HG02870 (cell line): ENCODE results near the gene RAD51D.
"Not testable (repeated sequence)": the region's sequence is repeated elsewhere in the genome, so short reads cannot be mapped to it uniquely, and the experiment has no call there.

Experiments
- ATAC-seq: cut with Tn5 transposase; IDR thresholded peaks from one replicate; pipeline ENCODE4 v1.9.1; 2021; ENCODE audit warnings: mild to moderate bottlenecking, moderate library complexity; ENCODE audit not compliant: unreplicated experiment

Gene RAD51D

DNA sequence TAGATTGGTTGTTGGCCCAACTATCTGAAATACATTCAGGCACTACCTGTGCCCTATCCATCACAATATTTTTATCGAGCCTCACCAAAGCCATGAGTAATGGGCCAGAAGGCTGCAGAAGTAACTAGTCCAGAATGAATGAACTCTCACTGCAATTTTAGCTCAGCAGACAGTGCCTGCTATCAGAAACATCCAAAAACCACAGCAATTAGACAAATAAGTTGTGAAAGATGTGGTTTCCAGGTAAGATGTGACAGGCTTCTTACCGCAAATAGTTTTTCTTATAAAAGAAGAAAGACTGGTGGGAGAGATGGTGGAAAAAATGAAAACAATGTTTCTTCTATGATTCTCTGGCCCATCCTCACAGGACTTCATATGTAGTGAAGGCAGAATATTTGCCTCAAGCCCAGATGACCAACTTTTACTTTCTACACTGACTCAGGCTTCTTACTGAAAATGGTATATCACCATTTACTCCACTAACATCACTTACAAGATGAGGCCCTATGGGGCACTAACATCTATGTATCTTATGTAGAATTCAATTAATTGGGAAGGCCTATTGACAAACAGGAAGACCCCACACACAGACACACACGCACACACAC lies 46.4 kb downstream of the RAD51D start:
- no peak for ATAC-seq

GRCh38 chr17:35069311-35069710 lies 50.3 kb downstream of the RAD51D start:
- ATAC-seq, result no peak

GRCh38 chr17:35068249-35068648 lies 51.4 kb downstream of the RAD51D start:
- no peak for ATAC-seq

- ATAC-seq, result no peak
These were observed 53.8 kb downstream of the RAD51D start for GRCh38 chr17:35065880-35066279.

DNA sequence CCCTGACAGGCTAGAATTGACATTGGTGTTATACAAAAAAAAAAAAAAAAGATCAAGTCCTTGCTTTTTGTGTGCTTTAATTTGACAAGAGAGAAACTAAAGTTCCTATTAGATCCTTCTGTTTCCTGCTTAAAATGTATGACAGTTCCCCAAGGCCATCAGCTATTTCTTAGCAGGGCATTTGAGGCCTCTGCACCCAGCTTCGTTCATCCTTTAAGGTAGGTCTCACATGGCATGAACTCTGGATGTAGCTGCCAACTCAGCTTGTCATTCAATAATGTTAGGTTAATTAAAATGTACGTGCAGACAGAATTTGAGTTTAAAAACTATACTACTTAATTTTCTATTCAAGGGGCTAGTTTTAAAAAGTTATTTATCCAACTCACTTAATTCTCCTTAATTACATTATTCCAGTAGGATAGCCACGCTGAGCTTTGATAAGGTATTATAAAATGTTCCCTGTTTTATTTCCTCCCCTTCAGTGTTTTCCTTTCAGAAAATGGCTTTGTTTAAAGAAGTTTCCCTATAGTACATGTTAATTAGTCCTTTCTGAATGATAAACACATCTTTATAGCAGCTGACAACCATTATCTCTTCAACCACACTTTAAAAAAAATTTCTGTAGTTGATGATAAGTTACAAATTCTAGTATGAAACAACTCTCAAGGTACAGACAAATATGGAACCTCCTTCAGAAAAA lies 55.0 kb downstream of the RAD51D start:
- ATAC-seq, result no peak

GRCh38 chr17:35063514-35064223 lies 56.0 kb downstream of the RAD51D start, which contains the start of gene RFFL:
Gene RFFL, minus strand, starts transcription at chr17:35063707. Its CDS starts 37,154 bp downstream, at chr17:35026553.
- ATAC-seq, result peak; percentile 85

GRCh38 chr17:35062308-35062707 lies 57.4 kb downstream of the RAD51D start:
- no peak for ATAC-seq

DNA sequence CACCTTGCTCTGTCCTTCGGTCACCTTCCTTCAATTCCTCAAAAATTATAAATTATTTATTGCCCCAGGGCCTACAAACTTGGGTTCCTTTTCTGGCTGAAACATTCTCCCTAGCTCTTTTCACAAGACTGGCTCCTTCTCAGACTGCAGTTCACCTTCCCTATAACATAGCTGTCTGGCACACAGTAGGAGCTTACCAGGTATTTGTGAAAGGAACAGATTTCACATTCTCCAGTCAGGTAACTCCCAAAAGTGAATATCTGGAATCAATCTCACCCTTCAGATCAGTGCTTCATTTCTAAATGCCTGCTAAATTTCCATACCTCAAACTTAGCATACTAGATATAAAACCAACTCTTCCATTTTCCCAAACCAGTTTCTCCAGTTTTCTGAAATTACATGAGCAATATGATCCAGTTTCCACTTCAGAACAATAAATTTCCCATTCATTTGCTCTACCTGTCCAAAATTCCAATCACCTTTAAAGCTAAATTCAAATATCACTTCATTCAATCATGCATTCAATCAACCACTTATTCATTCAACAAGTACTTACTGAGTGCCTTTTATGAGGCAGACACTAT lies 62.2 kb downstream of the RAD51D start:
- no peak for ATAC-seq

DNA sequence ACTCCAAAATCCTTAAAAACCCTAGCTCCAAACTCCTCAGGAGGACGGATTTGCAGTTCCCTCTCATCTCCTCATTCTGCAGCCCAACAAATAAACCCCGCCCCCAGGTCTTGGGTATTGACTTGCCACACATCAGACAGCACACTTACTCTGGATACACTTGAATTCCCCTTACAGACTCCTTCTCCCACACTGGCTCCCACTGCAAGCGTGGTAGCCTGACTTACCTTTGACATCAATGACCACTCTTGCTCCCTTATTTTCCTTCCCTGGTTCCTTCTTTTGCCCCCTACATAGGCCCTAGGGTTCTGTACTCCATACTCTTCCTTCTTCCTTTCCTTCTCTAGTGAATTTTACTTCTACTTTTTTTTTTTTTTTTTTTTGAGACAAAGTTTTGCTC lies 63.6 kb downstream of the RAD51D start:
- no peak for ATAC-seq

DNA sequence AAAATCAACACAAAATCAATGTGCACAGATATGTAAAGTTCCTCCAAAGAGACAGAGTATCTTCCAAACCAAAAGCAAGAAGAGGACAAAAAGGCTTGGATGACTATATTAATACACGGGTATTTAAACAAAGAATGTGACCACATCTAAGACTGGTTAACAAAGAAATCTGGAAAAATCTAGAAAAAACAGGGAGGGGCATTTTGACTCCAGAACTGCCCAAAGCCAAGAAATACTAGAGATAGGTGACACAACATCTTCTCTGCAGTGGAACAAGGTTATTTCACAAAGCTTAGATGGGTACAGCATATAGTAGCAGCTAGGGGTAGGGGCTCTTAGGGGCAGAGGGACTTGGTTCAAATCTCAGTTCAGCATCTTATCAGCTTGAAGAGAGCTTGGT lies 66.5 kb downstream of the RAD51D start:
- ATAC-seq, result no peak

DNA sequence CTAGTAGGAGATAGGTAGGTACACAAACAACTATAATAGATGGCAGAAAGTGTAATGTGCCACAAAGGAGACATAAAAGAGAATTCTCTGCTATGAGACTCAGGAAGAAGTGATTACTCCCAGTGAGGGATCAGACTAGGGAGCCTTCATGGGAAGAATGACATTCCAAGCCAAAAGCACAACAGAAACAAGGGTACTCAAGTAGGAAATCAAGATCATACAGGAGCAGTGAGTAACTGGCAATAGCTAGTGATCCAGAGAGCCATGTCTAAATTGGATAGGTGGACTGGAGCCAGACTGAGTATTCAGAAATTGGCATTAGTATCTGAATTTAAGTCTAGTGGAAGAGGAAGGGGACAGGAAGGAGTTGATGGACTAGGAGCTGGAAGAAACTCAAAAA lies 66.9 kb downstream of the RAD51D start:
- ATAC-seq, result no peak

DNA sequence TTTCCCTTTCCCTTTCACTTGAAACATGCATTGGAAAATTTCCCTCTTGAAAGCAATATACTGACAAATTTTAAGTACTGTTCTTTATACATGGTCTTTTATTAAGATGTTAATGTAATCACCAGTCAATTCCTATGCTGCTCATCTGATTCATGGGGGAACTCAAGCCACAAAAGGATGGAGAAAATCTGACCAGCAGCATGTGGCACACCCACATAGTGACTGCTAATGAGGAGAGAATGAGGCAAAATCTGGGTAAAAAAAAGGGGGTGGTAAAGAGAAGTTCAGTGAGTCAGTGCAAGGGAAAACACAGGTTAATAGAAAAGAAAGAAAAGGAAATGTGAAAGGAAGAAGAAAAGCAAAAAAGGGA lies 67.4 kb downstream of the RAD51D start:
- ATAC-seq, result no peak

DNA sequence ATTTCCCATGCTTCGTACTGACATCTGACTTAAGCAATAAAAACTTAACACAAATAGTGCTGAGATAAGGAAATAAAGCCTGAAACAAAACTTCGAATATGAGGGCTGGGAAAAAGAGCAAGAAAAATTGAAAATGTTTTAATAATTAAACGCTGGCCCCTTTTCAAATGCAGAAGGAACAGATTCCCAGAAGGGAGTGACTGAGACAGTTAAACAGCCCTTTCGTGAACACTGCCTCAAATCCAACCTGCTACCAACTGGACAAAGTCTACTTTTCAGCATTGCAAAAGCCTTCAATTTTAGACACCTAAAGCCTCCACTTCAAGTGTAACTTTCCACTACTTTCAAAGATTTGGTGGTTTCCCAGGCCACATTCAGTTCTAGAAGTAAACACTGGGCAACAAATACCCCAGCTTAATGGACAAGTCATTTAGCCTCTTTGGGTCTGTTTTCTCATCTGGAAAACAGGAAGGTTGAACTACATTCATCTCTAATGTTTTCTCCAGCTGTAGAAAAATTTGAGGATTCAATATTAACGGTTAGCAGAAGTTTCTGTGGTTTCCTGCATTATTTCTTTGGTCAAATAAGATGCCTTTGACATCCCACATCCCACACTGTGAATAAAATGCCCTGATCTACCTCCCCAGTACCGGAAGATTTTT lies 68.0 kb downstream of the RAD51D start:
- ATAC-seq, result no peak

GRCh38 chr17:35051183-35051578 lies 68.5 kb downstream of the RAD51D start:
- ATAC-seq, result no peak

- no peak for ATAC-seq
These were observed 69.5 kb downstream of the RAD51D start for GRCh38 chr17:35050170-35050569.

DNA sequence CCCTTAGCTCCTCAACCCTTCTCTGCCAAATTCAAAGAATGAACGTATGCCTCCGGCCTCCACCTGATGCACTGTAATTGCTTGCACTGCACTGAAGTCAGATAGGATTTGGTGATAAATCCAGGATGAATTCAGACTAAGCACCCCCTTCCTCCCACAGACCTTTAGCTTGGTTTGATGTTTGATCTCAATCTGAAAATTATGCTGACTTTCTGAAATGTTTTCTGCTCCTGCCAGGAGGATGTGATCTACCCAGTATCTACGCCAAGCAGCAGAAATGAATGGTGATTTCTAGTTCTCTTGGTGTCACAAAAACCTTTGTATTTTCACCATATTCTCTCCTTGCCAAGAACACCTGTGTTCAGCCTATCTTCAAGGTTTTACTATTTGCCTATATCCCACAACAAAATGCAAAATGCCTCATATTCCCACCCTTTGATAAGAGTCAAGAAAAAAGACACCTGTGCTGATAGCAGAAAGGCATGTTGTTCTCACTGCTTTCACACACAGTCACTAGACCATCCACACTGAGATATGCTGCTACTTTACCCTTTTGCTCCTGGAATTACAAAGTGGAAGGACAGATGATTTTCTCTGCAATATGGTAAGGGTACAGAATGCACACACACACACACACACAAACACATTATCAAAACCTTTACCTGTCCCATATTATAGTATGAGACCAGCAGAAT lies 70.8 kb downstream of the RAD51D start:
- ATAC-seq, result no peak

- ATAC-seq, result peak; percentile 68
These were observed 72.8 kb downstream of the RAD51D start for GRCh38 chr17:35046740-35047283.

GRCh38 chr17:35046245-35046644 lies 73.4 kb downstream of the RAD51D start:
- no peak for ATAC-seq

GRCh38 chr17:35045458-35045979 lies 74.1 kb downstream of the RAD51D start:
- not testable (repeated sequence) for ATAC-seq

DNA sequence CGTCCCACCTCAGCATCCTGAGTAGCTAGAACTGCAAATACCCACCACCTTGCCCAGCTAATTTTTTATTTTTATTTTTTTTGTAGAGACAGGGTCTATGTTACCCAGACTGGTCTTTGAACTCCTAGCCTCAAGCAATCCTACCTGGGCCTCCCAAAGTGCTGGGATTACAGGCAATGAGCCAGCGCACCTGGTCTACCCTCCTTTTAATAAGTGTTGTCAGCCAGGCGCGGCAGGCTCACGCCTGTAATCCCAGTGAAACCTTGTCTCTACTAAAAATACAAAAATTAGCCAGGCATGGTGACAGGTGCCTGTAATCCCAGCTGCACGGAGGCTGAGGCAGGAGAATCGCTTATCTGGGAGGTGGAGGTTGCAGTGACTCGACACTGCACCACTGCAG lies 75.5 kb downstream of the RAD51D start:
- ATAC-seq, result no peak
